GM10847 (cell line): ENCODE measurements around the gene AKAP9.

Experiments
- POLR2A ChIP-seq: IDR thresholded peaks from 2 replicates; pipeline ENCODE4 v1.6.1; 2011; ENCODE audit not compliant: insufficient read length; ENCODE audit errors: extremely low read depth

Gene AKAP9

GRCh38 chr7:91979590-91979989 is 38.9 kb downstream of the AKAP9 start:
- no peak for TF ChIP-seq POLR2A

DNA sequence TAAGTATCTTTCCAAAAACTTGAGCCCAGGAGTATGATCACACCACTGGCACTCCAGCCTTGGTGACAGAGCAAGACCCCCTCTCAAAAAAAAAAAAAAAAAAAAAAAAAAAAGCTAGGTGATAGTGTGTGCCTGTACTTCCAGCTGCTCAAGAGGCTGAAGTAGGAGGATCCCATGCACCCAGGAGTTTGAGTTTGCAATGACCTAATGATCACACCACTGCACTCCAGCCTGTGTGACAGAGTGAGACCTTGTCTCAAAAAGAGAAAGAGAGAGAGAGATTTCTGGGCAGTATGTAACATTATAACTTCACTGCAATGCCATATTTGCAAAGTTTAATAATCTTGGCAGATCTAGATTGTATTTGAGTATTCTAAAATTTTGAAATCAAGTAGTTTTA is 47.6 kb downstream of the AKAP9 start:
- no peak for TF ChIP-seq POLR2A

DNA sequence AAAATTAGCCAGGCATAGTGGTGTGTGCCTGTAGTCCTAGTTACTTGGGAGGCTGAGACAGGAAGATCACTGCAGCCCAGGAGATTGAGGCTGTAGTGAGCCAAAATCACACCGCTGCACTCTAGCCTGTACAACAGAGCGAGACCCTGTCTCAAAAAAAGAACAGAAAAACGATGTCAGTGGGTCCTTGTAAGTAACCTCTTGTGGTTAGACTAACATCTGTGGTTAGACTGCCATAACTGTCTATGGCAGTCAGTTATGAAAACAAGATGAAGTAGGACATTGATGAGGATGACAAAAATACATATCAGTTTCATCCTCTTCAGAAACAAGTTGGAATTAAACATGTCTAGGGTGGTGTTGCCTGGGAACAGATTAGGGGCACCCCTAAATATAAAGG is 53.3 kb downstream of the AKAP9 start:
- no peak for TF ChIP-seq POLR2A

DNA sequence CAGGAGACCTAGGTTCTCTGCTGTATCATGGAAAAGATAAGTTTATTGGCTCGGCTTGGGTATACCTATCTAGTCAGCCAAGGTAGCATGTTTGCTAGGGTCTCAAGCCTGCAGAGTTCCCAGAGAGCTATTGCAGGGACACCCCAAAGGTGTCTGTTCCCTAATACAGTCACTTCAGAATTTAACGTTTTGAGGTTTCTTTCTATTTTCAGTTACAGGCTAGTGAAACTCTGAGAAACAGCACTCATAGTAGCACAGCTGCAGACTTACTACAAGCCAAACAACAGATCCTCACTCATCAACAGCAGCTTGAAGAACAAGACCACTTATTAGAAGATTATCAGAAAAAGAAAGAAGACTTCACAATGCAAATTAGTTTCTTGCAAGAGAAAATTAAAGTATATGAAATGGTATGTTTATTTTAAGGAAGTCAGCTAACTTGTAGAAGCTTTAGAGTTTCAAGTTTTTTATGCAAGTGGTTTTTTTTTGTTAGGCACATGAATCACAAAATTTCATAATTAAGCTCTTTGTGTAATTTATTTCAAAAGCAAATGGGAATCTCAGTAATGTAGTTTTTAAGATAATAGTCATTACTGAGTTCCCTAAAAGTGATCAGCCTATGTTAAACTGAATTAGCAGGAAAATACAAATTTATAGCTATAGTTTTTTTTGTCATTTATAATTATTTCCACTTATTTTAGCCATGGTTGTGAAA is 54.9 kb downstream of the AKAP9 start:
- no peak for TF ChIP-seq POLR2A

- no peak for TF ChIP-seq POLR2A
Measured at GRCh38 chr7:91999631-92000565, 59.2 kb downstream of the AKAP9 start.

DNA sequence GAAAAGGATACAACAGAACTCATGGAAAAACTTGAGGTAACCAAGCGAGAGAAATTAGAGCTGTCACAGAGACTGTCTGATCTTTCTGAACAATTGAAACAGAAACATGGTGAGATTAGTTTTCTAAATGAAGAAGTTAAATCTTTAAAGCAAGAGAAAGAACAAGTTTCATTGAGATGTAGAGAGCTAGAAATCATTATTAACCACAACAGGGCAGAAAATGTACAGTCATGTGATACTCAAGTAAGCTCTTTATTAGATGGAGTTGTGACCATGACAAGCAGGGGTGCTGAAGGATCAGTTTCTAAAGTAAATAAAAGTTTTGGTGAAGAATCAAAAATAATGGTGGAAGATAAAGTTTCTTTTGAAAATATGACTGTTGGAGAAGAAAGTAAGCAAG is 62.1 kb downstream of the AKAP9 start:
- TF ChIP-seq POLR2A = no peak

GRCh38 chr7:92006046-92006445 is 65.4 kb downstream of the AKAP9 start:
- TF ChIP-seq POLR2A = no peak

GRCh38 chr7:92010215-92010614 is 69.6 kb downstream of the AKAP9 start:
- no peak for TF ChIP-seq POLR2A

- no peak for TF ChIP-seq POLR2A
Measured at GRCh38 chr7:92013611-92014010, 72.9 kb downstream of the AKAP9 start.

DNA sequence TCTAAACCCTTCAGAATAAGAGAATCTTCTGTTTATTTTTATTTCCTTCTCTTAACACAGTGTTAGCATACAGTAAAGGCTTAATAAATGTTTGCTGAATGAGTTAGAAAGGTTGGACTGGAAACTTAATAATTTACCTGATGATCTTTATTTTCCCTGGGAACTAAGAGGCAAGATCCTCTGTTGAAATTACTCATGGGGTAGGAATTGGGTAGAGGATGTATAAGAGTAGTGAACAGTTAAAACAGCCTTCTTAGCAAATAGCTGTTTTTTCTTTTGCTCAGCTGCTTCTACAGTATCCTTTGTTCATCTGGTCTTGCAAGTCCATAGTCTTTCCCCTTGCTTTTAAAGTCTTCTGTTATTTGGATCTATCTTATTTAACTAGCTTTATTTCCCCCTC is 80.0 kb downstream of the AKAP9 start:
- TF ChIP-seq POLR2A = no peak

DNA sequence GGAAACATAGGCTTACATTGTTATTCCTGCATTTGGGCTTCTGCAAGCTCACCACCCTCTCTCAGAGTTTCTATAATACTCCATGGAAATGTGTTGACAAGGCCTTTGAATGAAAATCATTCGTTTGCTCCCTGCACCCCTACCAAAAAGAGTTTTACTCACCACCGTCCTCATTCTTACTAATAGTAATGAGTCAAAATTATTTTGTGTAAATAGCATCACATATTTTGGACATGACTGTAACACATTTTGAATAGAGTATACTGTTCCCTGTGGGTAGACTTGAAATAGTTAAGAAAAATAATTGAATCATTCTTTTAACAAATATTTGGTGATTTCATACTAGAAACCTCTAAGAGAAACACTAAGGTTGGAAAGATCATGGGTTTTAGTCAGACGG is 84.6 kb downstream of the AKAP9 start:
- TF ChIP-seq POLR2A = no peak

GRCh38 chr7:92028226-92028625 is 87.6 kb downstream of the AKAP9 start:
- TF ChIP-seq POLR2A = no peak

- no peak for TF ChIP-seq POLR2A
Measured at GRCh38 chr7:92028686-92029085, 88.0 kb downstream of the AKAP9 start.

DNA sequence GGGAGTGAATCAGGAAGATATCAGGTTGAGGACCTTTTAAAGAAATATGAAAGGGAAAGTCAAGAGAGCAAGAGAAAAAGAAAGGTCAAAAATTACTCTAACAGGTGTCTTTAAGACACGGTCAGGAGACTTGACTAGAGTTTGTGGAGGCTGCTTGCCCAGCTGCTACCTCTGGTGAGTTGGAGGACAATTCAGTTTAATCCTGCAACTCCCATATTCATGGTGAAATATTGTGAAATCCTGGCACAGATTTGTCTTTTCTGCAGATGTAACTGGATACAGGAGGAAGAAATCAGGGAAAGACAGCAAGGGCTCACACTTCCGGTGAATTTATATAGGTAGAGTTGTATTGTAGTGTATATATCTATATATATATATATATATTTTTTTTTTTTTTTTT is 93.5 kb downstream of the AKAP9 start:
- no peak for TF ChIP-seq POLR2A

- TF ChIP-seq POLR2A = no peak
Measured at GRCh38 chr7:92035576-92035975, 94.9 kb downstream of the AKAP9 start.

- TF ChIP-seq POLR2A = no peak
Measured at GRCh38 chr7:92039900-92040299, 99.2 kb downstream of the AKAP9 start.
